GM21576 (cell line): ENCODE measurements around the gene GALNT17.

Experiments used
- ATAC-seq: cut with Tn5 transposase; IDR thresholded peaks from one replicate; pipeline ENCODE4 v1.9.1; 2021; ENCODE audit warnings: mild to moderate bottlenecking, moderate library complexity; ENCODE audit not compliant: unreplicated experiment

Gene GALNT17

GRCh38 chr7:71377469-71377868 lies 245.5 kb downstream of the GALNT17 start:
- ATAC-seq: no peak

DNA sequence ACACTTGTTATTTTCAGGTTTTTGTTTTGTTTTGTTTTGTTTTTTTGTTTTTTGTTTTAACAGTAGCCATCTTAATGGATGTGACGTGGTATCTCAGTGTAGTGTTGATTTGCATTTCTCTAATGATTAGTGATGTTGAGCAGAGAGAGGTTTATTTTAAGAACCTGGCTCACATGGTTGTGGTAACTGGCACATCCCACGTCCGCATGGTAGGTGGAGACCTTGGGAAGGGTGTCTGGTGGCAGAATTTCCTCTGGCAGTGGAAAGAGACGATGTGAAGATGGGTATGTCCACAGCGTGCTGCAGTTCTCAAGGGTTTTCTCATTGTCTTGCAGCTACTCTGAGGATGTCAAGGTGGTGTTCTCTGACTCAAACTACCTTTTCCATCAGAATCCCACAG lies 252.2 kb downstream of the GALNT17 start:
- no peak for ATAC-seq

- no peak for ATAC-seq
Measured at GRCh38 chr7:71385330-71385729, 253.4 kb downstream of the GALNT17 start.

GRCh38 chr7:71386152-71386785 lies 254.3 kb downstream of the GALNT17 start:
- ATAC-seq: no peak

DNA sequence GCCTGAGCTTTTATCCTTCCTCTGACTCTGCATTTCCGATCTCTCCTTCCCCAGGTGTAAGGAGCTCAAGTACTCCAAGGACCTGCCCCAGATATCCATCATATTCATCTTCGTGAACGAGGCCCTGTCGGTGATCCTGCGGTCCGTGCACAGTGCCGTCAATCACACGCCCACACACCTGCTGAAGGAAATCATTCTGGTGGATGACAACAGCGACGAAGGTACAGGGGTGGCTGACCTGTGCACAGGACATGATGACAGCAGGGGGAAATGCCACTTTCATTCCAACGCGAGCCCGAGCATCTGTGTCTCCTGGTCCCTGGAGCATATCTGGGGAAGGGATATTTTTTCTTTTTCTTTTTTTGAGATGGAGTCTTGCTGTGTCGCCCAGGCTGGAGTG lies 256.2 kb downstream of the GALNT17 start:
- no peak for ATAC-seq

- no peak for ATAC-seq
Measured at GRCh38 chr7:71389976-71390375, 258.0 kb downstream of the GALNT17 start.

GRCh38 chr7:71393661-71394060 lies 261.7 kb downstream of the GALNT17 start:
- ATAC-seq: no peak

GRCh38 chr7:71402684-71403083 lies 270.7 kb downstream of the GALNT17 start:
- ATAC-seq: no peak

DNA sequence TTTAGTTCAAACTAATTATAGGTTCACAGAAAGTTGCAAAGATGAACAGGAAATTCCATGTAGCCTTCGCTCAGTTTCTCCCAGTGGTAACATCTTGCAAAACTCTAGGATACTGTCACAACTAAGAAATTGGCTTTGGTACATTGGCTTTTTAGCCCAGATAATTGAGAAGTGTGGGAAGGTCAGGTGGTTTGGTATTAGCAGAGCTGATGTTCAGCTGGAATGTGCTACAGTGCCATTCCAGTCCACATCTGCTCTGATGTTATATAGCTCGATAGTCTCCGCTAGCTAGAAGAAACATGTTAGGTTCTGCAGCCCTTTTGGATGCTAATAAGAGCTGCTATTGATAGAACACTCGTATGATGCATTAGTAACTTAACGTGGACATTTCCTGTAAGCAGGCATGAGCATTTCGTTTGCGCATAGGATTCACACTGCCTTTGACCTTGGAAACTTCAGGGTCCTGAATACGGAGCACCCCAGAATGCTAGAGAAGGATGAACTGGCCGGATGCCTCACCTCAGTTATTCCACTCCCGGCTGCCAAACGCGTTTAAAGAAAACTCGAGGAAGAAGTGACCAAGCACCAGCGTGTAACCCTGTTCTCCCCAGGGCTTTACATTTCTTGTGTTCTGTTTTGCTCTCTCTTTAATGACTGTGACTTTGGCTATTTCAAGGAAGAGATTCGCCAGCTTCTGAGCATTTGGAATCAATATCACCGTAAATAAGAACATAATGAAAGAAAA lies 271.4 kb downstream of the GALNT17 start:
- ATAC-seq: no peak

GRCh38 chr7:71404726-71405345 lies 272.9 kb downstream of the GALNT17 start:
- ATAC-seq: no peak

- ATAC-seq: no peak
Measured at GRCh38 chr7:71408271-71408670, 276.3 kb downstream of the GALNT17 start.

- no peak for ATAC-seq
Measured at GRCh38 chr7:71409550-71410157, 277.7 kb downstream of the GALNT17 start.

DNA sequence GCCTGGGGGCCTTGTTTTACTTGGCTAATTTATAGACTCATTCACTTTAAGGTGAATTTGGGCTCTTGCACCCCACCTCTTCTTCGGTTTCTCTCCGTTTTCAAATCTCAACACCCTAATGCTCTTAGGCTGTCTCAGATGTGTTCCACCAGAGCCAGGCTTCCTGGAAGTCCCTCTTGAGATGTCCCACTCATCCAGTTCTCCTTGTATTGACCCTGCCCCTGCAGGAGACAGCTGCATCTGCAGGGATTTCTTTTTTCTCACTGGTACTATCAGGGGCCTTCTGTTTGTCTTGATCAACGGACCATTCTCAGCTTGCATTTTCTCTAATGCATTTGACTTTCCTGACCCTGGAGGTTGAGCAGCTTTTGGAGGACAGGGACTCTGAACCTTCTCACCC lies 279.5 kb downstream of the GALNT17 start:
- ATAC-seq: no peak

GRCh38 chr7:71414490-71414889 lies 282.5 kb downstream of the GALNT17 start:
- ATAC-seq: no peak

DNA sequence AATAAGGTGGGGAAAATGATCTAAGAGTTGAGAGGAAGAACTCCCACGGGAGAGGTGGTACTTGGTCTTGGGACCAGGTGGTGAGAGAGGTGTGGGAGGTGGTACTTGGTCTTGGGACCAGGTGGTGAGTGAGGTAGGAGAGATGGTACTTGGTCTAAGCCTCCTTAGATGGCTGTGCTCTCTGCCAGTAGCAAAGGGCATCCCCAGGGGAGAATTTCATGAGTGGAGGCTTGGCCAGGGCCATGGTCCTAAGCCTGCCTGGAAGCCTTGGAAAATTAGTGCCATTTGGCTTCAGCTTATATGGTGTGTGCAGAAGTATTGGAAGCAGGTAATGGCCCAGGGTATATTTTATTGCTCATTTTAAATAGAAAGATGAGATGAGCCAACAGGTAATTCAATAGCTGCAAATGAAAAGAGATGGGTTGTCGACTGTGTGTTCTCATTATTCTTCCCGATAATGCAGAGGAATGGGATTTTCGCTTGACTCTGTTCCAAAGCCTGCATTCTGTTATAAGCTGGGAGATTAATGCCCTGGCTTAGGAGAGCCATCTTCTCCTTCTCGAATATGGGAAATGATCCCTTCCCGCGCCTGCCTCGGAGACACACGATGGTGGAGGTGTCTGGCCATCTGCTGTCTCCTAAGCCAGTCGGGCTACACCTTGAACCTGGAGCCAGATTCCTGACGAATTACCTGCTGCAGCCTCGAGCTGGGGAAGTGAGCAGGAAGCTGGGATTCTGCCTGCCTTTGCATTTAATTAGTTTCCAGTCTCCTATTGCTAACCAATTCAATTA lies 287.8 kb downstream of the GALNT17 start:
- no peak for ATAC-seq

DNA sequence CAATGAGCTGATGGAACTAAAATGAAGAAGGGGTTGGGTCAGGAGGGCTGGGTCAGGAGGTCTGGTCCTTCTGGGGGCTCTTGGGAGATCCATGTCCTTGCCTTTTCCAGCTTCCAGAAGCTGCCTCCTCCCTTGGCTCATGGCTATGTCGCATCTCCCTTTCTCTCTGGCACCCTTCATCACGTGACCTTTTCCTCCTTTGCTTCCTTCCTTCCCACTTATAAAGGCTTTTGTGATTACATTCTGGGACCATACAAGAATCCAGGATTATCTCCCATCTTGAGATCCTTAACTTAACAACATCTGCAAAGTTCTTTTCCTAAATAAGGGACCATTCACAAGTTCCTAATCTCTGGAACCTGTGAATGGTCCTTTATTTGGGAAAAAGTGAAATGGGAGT lies 290.2 kb downstream of the GALNT17 start:
- no peak for ATAC-seq

GRCh38 chr7:71424166-71425035 lies 292.5 kb downstream of the GALNT17 start:
- ATAC-seq: no peak

- no peak for ATAC-seq
Measured at GRCh38 chr7:71429083-71429482, 297.1 kb downstream of the GALNT17 start.

DNA sequence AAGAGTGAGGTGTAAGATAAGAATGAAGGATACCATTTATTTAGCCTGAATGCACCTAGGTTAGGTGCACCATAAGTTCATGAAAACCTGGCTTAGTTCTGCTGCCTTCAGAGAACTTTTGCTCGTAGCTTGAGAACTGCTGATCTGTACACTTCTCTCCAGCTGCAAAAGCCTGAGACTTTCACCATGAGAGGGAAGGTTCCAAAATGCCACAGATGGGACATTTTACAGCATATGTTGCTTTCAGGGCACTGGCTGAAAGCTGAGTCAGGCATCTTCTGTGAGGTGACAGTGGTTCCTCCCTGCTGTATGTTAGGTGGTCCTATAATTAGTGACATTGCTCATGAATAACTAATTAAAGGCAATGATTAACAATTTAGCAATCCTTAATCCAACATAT lies 298.3 kb downstream of the GALNT17 start:
- no peak for ATAC-seq

- ATAC-seq: no peak
Measured at GRCh38 chr7:71439321-71439720, 307.4 kb downstream of the GALNT17 start.
